HEK293 (cell line): Measurements from ENCODE around the gene N4BP2L2.

Source experiments
- CTCF ChIA-PET: fragments of 350-600 bp; formaldehyde crosslinking; extraction: SDS; loops from one replicate; lab custom pipeline; 2021; ENCODE audit warnings: antibody characterized with exemption; lab: Yijun Ruan, JAX
- POLR2A ChIA-PET: fragments of 300-600 bp; formaldehyde crosslinking; extraction: SDS; loops from one replicate; lab custom pipeline; 2020; ENCODE audit warnings: antibody characterized with exemption, inconsistent platforms; lab: Yijun Ruan, JAX
- H3K27ac ChIP-seq: fragments of 200-500 bp; sonication (Bioruptor generic); 2 replicates; pipeline ENCODE4 v1.5.1; 2014; ENCODE audit warnings: low read depth, low read length, control low read depth, inconsistent platforms; ENCODE audit errors: extremely low read depth
- H3K36me3 ChIP-seq, 2 experiments: fragments of 200-500 bp in 1 of 2; sonication (Bioruptor generic) in 1 of 2; 1 replicate in 1 of 2; 2 replicates in 1 of 2; pipeline ENCODE4 v1.5.1; 2014 to 2017; ENCODE audit warnings: inconsistent platforms in 2 of 2, low read length in 2 of 2; ENCODE audit not compliant: control insufficient read depth in 2 of 2, insufficient read depth in 1 of 2
- H3K4me1 ChIP-seq: fragments of 200-500 bp; sonication (Bioruptor generic); 2 replicates; pipeline ENCODE4 v1.5.1; 2014; ENCODE audit warnings: mild to moderate bottlenecking, low read length, inconsistent platforms; ENCODE audit not compliant: control insufficient read depth, insufficient read depth
- H3K4me3 ChIP-seq: 2 replicates; pipeline ENCODE4 v1.5.1; 2011; ENCODE audit warnings: low read depth, mild to moderate bottlenecking, control low read depth, low read length, moderate library complexity
- H3K9me3 ChIP-seq: fragments of 200-500 bp; sonication (Bioruptor generic); 2 replicates; pipeline ENCODE4 v1.5.1; 2014; ENCODE audit warnings: low read depth, low read length, inconsistent platforms; ENCODE audit not compliant: control insufficient read depth, insufficient read depth
- GLIS1 ChIP-seq: fragments of 450-650 bp; formaldehyde crosslinking; IDR thresholded peaks from 2 replicates; pipeline ENCODE4 v1.5.1; 2016; ENCODE audit warnings: missing biosample characterization, missing genetic modification characterization
- KLF10 ChIP-seq: fragments of 450-650 bp; IDR thresholded peaks from 2 replicates; pipeline ENCODE4 v1.5.1; 2018; ENCODE audit warnings: missing biosample characterization, mild to moderate bottlenecking, missing genetic modification characterization
- OSR2 ChIP-seq: fragments of 450-650 bp; formaldehyde crosslinking; IDR thresholded peaks from 2 replicates; pipeline ENCODE4 v1.5.1; 2016; ENCODE audit warnings: missing biosample characterization, missing genetic modification characterization
- PATZ1 ChIP-seq: fragments of 450-650 bp; formaldehyde crosslinking; IDR thresholded peaks from 2 replicates; pipeline ENCODE4 v1.5.1; 2016; ENCODE audit warnings: missing biosample characterization, missing genetic modification characterization
- PRDM6 ChIP-seq: fragments of 450-650 bp; formaldehyde crosslinking; IDR thresholded peaks from 2 replicates; pipeline ENCODE4 v1.5.1; 2017; ENCODE audit warnings: missing biosample characterization, missing genetic modification characterization
- SP3 ChIP-seq: fragments of 450-650 bp; formaldehyde crosslinking; IDR thresholded peaks from 2 replicates; pipeline ENCODE4 v1.5.1; 2016; ENCODE audit warnings: missing biosample characterization, missing genetic modification characterization
- TRIM28 ChIP-seq: IDR thresholded peaks from 2 replicates; pipeline ENCODE4 v1.6.1; 2011; ENCODE audit warnings: low read length, control low read depth, borderline replicate concordance
- ZBTB49 ChIP-seq: fragments of 450-650 bp; formaldehyde crosslinking; IDR thresholded peaks from 2 replicates; pipeline ENCODE4 v1.5.1; 2016; ENCODE audit warnings: missing biosample characterization, missing genetic modification characterization, low read depth
- ZEB2 ChIP-seq: fragments of 450-650 bp; formaldehyde crosslinking; IDR thresholded peaks from 2 replicates; pipeline ENCODE4 v1.5.1; 2016; ENCODE audit warnings: missing biosample characterization, missing genetic modification characterization
- ZNF10 ChIP-seq: fragments of 450-650 bp; formaldehyde crosslinking; IDR thresholded peaks from 2 replicates; pipeline ENCODE4 v1.5.1; 2017; ENCODE audit warnings: missing biosample characterization, missing genetic modification characterization
- ZNF133 ChIP-seq: fragments of 450-650 bp; formaldehyde crosslinking; IDR thresholded peaks from 2 replicates; pipeline ENCODE4 v1.5.1; 2016; ENCODE audit warnings: missing biosample characterization, missing genetic modification characterization
- ZNF146 ChIP-seq: fragments of 450-650 bp; formaldehyde crosslinking; IDR thresholded peaks from 2 replicates; pipeline ENCODE4 v1.5.1; 2016; ENCODE audit warnings: missing biosample characterization, missing genetic modification characterization
- ZNF169 ChIP-seq: fragments of 450-650 bp; formaldehyde crosslinking; IDR thresholded peaks from 2 replicates; pipeline ENCODE4 v1.5.1; 2016; ENCODE audit warnings: missing biosample characterization, missing genetic modification characterization
- ZNF2 ChIP-seq: fragments of 450-650 bp; formaldehyde crosslinking; IDR thresholded peaks from 2 replicates; pipeline ENCODE4 v1.5.1; 2016; ENCODE audit warnings: missing biosample characterization, missing genetic modification characterization
- ZNF302 ChIP-seq: fragments of 450-650 bp; formaldehyde crosslinking; IDR thresholded peaks from 2 replicates; pipeline ENCODE4 v1.5.1; 2016; ENCODE audit warnings: missing biosample characterization, missing genetic modification characterization, low read depth
- ZNF341 ChIP-seq: fragments of 450-650 bp; formaldehyde crosslinking; IDR thresholded peaks from 2 replicates; pipeline ENCODE4; 2016; ENCODE audit warnings: low read depth, missing biosample characterization, missing genetic modification characterization
- ZNF530 ChIP-seq: fragments of 450-650 bp; formaldehyde crosslinking; IDR thresholded peaks from 2 replicates; pipeline ENCODE4 v1.5.1; 2016; ENCODE audit warnings: low read depth, missing biosample characterization, missing genetic modification characterization
- ZNF555 ChIP-seq: fragments of 450-650 bp; formaldehyde crosslinking; conservative IDR thresholded peaks from 2 replicates; pipeline ENCODE4 v1.5.1; 2017; ENCODE audit warnings: missing biosample characterization, mild to moderate bottlenecking, missing genetic modification characterization, inconsistent platforms
- ZNF558 ChIP-seq: fragments of 450-650 bp; formaldehyde crosslinking; IDR thresholded peaks from 2 replicates; pipeline ENCODE4 v1.5.1; 2016; ENCODE audit warnings: missing biosample characterization, missing genetic modification characterization
- ZNF654 ChIP-seq: fragments of 450-650 bp; formaldehyde crosslinking; IDR thresholded peaks from 2 replicates; pipeline ENCODE4 v1.5.1; 2016; ENCODE audit warnings: low read depth, missing biosample characterization, missing genetic modification characterization

N4BP2L2 gene

GRCh38 chr13:32538621-32539246, at the start of gene N4BP2L2 (continued):
- TF ChIP-seq ZBTB49 (tag by site-specific recombination), result no peak
- TF ChIP-seq ZNF302 (tag by site-specific recombination), result no peak
- peak; percentile 46; the same call in 1 of the 2 replicates for TF ChIP-seq TRIM28
- TF ChIP-seq ZNF133, result peak; percentile 100
- 0 out of 2 replicates have a peak, but pooled peaks have one; percentile 27 for TF ChIP-seq ZNF558 (tag by site-specific recombination)
- no peak for TF ChIP-seq GLIS1
- peak; percentile 64; the same call in 1 of the 2 replicates for TF ChIP-seq SP3 (tag by site-specific recombination)
- no peak for TF ChIP-seq ZNF555 (tag by site-specific recombination)
- no peak; the same call in 1 of the 2 replicates for TF ChIP-seq PATZ1
- TF ChIP-seq ZEB2 (tag by site-specific recombination), result peak; percentile 85
- TF ChIP-seq, all 188 proteins: peak for 37

- H3K9me3 ChIP-seq, result no peaks in the 10 kb centered on the region
- H3K4me1 ChIP-seq, result peaks cover 7% of the 10 kb centered on the region; the same call in 1 of the 2 replicates
- TF ChIP-seq ZNF341, result peak; percentile 0; the same call in 1 of the 2 replicates
- TF ChIP-seq ZNF2 (tag by site-specific recombination), result no peak
- TF ChIP-seq ZNF169 (tag by site-specific recombination), result no peak
- no peak for TF ChIP-seq OSR2 (tag by site-specific recombination)
- TF ChIP-seq KLF10 (tag by site-specific recombination), result no peak
- peak; percentile 55 for TF ChIP-seq PRDM6
- no peak for TF ChIP-seq ZNF10 (tag by site-specific recombination)
- no peak for TF ChIP-seq ZNF530 (tag by site-specific recombination)
- TF ChIP-seq TRIM28, result no peak
- TF ChIP-seq ZNF654, result no peak
- no peak for TF ChIP-seq ZNF146 (tag by site-specific recombination)
- TF ChIP-seq, all 188 proteins: peak for 2
- CTCF ChIA-PET, result interaction anchor here (0.7 to 2.0 kb wide), 9 partner anchors 50 to 1136 kb away, joined by 3 to 10 read pairs (median 5); no protein-coding TSS in a partner anchor
- Histone ChIP-seq H3K36me3 (no peaks in the 10 kb centered on the region), H3K4me3 (peak overlapping the region; percentile 75), H3K27ac (peak overlapping the region; percentile 88)
- POLR2A ChIA-PET, result interaction anchor here (0.7 to 1.0 kb wide), 2 partner anchors 52 to 55 kb away, joined by 3 read pairs; no protein-coding TSS in a partner anchor
Observed at GRCh38 chr13:32587811-32588170, 49.2 kb upstream of the N4BP2L2 start.
